A204.1 (cell line): ENCODE results near the gene ARID3C.
"Not testable (repeated sequence)": the region's sequence is repeated elsewhere in the genome, so short reads cannot be mapped to it uniquely, and the experiment has no call there.

ENCODE experiments used
- FAIRE-seq: peaks from 2 replicates; lab custom pipeline; 2012; peaks lifted over from hg19 to GRCh38; lab: Jason Lieb, UNC

ARID3C gene

GRCh38 chr9:34651876-34652601, 23.2 kb upstream of the ARID3C start, which contains the start of gene IL11RA:
IL11RA (plus strand) TSS chr9:34652185; CDS start chr9:34655218, 3,033 bp downstream.
- peak; percentile 63 for FAIRE-seq

- FAIRE-seq, result no peak
Measured at GRCh38 chr9:34651321-34651720, 22.5 kb upstream of the ARID3C start.

- FAIRE-seq, result no peak
Measured at GRCh38 chr9:34650816-34651215, 21.9 kb upstream of the ARID3C start.

GRCh38 chr9:34648673-34649072, 19.8 kb upstream of the ARID3C start:
- no peak for FAIRE-seq

- no peak for FAIRE-seq
Measured at GRCh38 chr9:34647651-34648050, 18.8 kb upstream of the ARID3C start.

- no peak for FAIRE-seq
Measured at GRCh38 chr9:34647084-34647403, 18.2 kb upstream of the ARID3C start.

GRCh38 chr9:34646211-34647083, 17.6 kb upstream of the ARID3C start, which contains the start of gene GALT:
GALT (plus strand) TSS chr9:34646675; CDS start chr9:34646705, 30 bp downstream.
- no peak for FAIRE-seq

- no peak for FAIRE-seq
Measured at GRCh38 chr9:34644766-34645314, 16.0 kb upstream of the ARID3C start.

GRCh38 chr9:34642679-34643078, 13.8 kb upstream of the ARID3C start:
- FAIRE-seq, result no peak

GRCh38 chr9:34639322-34639721, 10.5 kb upstream of the ARID3C start:
- not testable (repeated sequence) for FAIRE-seq

GRCh38 chr9:34638138-34638445, 9.2 kb upstream of the ARID3C start:
- no peak for FAIRE-seq

GRCh38 chr9:34637356-34638137, 8.7 kb upstream of the ARID3C start, which contains the start of gene SIGMAR1:
SIGMAR1 (minus strand) TSS chr9:34637787; CDS start chr9:34637697, 90 bp downstream.
- no peak for FAIRE-seq

GRCh38 chr9:34636791-34637355, 8.0 kb upstream of the ARID3C start:
- no peak for FAIRE-seq

- FAIRE-seq, result no peak
Measured at GRCh38 chr9:34635556-34635955, 6.7 kb upstream of the ARID3C start.

GRCh38 chr9:34634551-34635248, 5.8 kb upstream of the ARID3C start:
- no peak for FAIRE-seq

- FAIRE-seq, result peak; percentile 21
Measured at GRCh38 chr9:34633851-34634550, 5.1 kb upstream of the ARID3C start.

GRCh38 chr9:34633166-34633565, 4.3 kb upstream of the ARID3C start:
- no peak for FAIRE-seq

GRCh38 chr9:34630402-34631154, 1.7 kb upstream of the ARID3C start:
- no peak for FAIRE-seq

- FAIRE-seq, result no peak
Measured at GRCh38 chr9:34629491-34629808, 584 bp upstream of the ARID3C start.
